Lung (tissue), 12 donors: Measurements from ENCODE around the gene AGMO. TPM values are rescaled to one million over a fixed set of nuclear protein-coding genes. Genes with fewer than 3 reads are reported as not detected.

Source experiments
- ATAC-seq: fragments of 200-7000 bp; cut with Tn5 transposase; one replicate; pipeline ENCODE4 v1.9.1; 2020; ENCODE audit warnings: moderate number of reproducible peaks; ENCODE audit not compliant: insufficient read depth, low FRiP score
- DNase-seq, 3 donors: peaks; one replicate each; pipeline ENCODE4 v3.0.0-alpha.2; 2013 to 2017
- H3K27ac ChIP-seq, 2 donors: one replicate each; pipeline ENCODE4 v1.5.1; 2013; ENCODE audit warnings: mild to moderate bottlenecking in 2 of 2, moderate library complexity in 2 of 2, control low read depth in 1 of 2, inconsistent platforms in 1 of 2, low read depth in 1 of 2, low read length in 1 of 2
- H3K27me3 ChIP-seq, 3 donors: one replicate each; pipeline ENCODE4 v1.5.1; 2013; ENCODE audit warnings: low read length in 2 of 3; ENCODE audit not compliant: control insufficient read depth in 3 of 3, insufficient read depth in 3 of 3
- H3K36me3 ChIP-seq, 4 donors: one replicate each; pipeline ENCODE4 v1.5.1; 2013; ENCODE audit warnings: low read length in 4 of 4, mild to moderate bottlenecking in 1 of 4, moderate library complexity in 1 of 4; ENCODE audit not compliant: control insufficient read depth in 4 of 4, insufficient read depth in 4 of 4
- H3K4me1 ChIP-seq, 5 donors: one replicate each; pipeline ENCODE4 v1.5.1; 2013; ENCODE audit warnings: low read length in 5 of 5, mild to moderate bottlenecking in 2 of 5, moderate library complexity in 1 of 5; ENCODE audit not compliant: control insufficient read depth in 5 of 5, insufficient read depth in 5 of 5
- H3K4me3 ChIP-seq: one replicate; pipeline ENCODE4 v1.5.1; 2013; ENCODE audit warnings: mild to moderate bottlenecking, control low read depth, moderate library complexity
- H3K9ac ChIP-seq, 2 donors: one replicate each; pipeline ENCODE4 v1.5.1; 2013; ENCODE audit warnings: low read length in 2 of 2, control low read depth in 1 of 2; ENCODE audit not compliant: insufficient read depth in 1 of 2
- H3K9me3 ChIP-seq, 4 donors: one replicate each; pipeline ENCODE4 v1.5.1; 2013; ENCODE audit warnings: low read length in 3 of 4, mild to moderate bottlenecking in 1 of 4, moderate library complexity in 1 of 4; ENCODE audit not compliant: control insufficient read depth in 4 of 4, insufficient read depth in 3 of 4
- WGBS, 2 donors: extraction: QIAGEN DNeasy Blood & Tissue Kit; methylation state at CpG; one replicate each; pipeline ENCODE4 v1.1.7; 2013; 5-methylcytosine and 5-hydroxymethylcytosine counted together
- polyA plus RNA-seq, 2 donors: library from polyadenylated mRNA; stranded (reverse); fragments of 200-250 nt; gene quantifications; one replicate each; pipeline ENCODE4 v1.2.1, GENCODE V29; 2013
- total RNA-seq, 2 donors: library from RNA; depleted of rRNA in 1 of 2; stranded (reverse); fragments of >200 nt in 1 of 2; gene quantifications; one replicate each; pipeline ENCODE4 v1.2.1, GENCODE V29; 2014 to 2021
- TF ChIP-seq, protein P1 (sequence below): IDR thresholded peaks from 2 replicates; pipeline ENCODE4 v1.5.1; 2012; ENCODE audit warnings: mild to moderate bottlenecking; ENCODE audit errors: control extremely low read depth, extremely low read depth
- donor health status: control.
- donor health status: control.
- donor health status: Bipolar disorder and iron deficiency.
- donor health status: healthy.
- donor health status: DM: yes; HTN: yes; CAD: no.

Gene AGMO
- total and polyA plus RNA-seq, 4 donors = 0.03 to 0.74 (median 0.11) TPM

GRCh38 chr7:15546272-15546792, 15.5 kb downstream of the AGMO start:
- Histone ChIP-seq H3K9me3 (no peaks in the 10 kb centered on the region), H3K36me3 (no peaks in the 10 kb centered on the region), H3K27ac (no peak overlapping the region), H3K27me3 (no peaks in the 10 kb centered on the region), H3K9ac (no peak overlapping the region), H3K4me1 (peaks cover 0 to 6% (median 0%) of the 10 kb centered on the region in 5 donors), H3K4me3 (no peak overlapping the region)
- ATAC-seq = no peak
- no peak for DNase-seq
- TF ChIP-seq, protein P1, sequence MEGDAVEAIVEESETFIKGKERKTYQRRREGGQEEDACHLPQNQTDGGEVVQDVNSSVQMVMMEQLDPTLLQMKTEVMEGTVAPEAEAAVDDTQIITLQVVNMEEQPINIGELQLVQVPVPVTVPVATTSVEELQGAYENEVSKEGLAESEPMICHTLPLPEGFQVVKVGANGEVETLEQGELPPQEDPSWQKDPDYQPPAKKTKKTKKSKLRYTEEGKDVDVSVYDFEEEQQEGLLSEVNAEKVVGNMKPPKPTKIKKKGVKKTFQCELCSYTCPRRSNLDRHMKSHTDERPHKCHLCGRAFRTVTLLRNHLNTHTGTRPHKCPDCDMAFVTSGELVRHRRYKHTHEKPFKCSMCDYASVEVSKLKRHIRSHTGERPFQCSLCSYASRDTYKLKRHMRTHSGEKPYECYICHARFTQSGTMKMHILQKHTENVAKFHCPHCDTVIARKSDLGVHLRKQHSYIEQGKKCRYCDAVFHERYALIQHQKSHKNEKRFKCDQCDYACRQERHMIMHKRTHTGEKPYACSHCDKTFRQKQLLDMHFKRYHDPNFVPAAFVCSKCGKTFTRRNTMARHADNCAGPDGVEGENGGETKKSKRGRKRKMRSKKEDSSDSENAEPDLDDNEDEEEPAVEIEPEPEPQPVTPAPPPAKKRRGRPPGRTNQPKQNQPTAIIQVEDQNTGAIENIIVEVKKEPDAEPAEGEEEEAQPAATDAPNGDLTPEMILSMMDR = no peak
- WGBS, 2 donors = 90 to 97% methylated on average over 2 of the region's 2 CpGs

DNA sequence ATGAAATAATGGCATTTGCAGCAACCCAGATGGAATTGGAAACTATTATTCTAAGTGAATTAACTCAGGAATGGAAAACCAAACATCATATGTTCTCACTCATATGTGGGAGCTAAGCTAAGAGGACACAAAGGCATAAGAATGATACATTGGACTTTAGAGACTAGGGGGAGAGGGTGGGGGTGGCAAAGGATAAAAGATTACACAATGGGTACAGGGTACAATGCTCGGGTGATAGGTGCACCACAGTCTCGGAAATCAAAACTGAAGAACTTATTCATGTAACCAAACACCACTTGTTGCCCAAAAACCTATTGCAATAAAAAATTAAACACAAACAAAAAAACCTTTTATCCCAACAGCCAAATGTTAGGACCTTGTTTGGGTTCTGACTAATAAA, 17.8 kb downstream of the AGMO start:
- Histone ChIP-seq H3K36me3 (no peaks in the 10 kb centered on the region), H3K27me3 (no peaks in the 10 kb centered on the region), H3K9me3 (peaks cover 0 to 4% (median 1%) of the 10 kb centered on the region in 4 donors), H3K4me3 (no peak overlapping the region), H3K9ac (no peak overlapping the region), H3K27ac (no peak overlapping the region), H3K4me1 (peaks cover 0 to 6% (median 0%) of the 10 kb centered on the region in 5 donors)
- ATAC-seq (no peak), DNase-seq (no peak)
- 94 to 96% methylated on average over 2 of the region's 2 CpGs for WGBS, 2 donors
- TF ChIP-seq, protein P1 = no peak

DNA sequence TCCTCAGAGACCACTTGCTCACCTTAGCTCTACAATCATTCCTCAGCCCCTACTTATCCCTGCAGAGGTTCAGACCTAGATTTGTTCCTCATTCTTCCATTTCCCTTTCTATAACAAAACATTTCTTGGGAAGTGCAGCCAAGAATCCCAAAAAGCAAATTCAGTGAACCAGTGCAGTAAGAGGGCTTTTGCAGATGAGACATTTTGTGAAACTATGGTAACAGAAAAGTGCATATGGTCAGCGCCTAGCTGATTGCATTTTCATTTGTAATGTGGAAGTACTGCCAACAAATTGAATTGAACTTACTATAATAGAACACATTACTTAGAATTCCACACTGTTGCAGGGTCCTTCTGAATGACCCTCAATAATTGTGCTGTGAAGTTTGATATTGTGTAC, 18.6 kb downstream of the AGMO start:
- Histone ChIP-seq H3K9ac (no peak overlapping the region), H3K27me3 (no peaks in the 10 kb centered on the region)

More for the DNA sequence above, 18.6 kb downstream of the AGMO start:
- no peak overlapping the region for H3K4me3 ChIP-seq
- peaks cover 0 to 6% (median 0%) of the 10 kb centered on the region in 5 donors for H3K4me1 ChIP-seq
- ATAC-seq = no peak
- TF ChIP-seq, protein P1 = no peak
- WGBS, 2 donors = 91% methylated on average over 1 of the region's 1 CpG
- peaks cover 0 to 4% (median 1%) of the 10 kb centered on the region in 4 donors for H3K9me3 ChIP-seq
- H3K27ac ChIP-seq = no peak overlapping the region
- peak in 2 of 3 donors; percentile 35 to 36 for DNase-seq
- H3K36me3 ChIP-seq = no peaks in the 10 kb centered on the region
